Inferior parietal cortex (tissue), 1 donor: ENCODE results near the gene ANKRD65.
"Not testable (repeated sequence)": the region's sequence is repeated elsewhere in the genome, so short reads cannot be mapped to it uniquely, and the experiment has no call there.

Source experiments
- DNase-seq: peaks from one replicate; pipeline ENCODE4 v3.0.0-alpha.2; 2016; ENCODE audit errors: extremely low spot score

ANKRD65 gene

GRCh38 chr1:1397839-1398523, 23.1 kb downstream of the ANKRD65 start:
- DNase-seq: no peak

DNA sequence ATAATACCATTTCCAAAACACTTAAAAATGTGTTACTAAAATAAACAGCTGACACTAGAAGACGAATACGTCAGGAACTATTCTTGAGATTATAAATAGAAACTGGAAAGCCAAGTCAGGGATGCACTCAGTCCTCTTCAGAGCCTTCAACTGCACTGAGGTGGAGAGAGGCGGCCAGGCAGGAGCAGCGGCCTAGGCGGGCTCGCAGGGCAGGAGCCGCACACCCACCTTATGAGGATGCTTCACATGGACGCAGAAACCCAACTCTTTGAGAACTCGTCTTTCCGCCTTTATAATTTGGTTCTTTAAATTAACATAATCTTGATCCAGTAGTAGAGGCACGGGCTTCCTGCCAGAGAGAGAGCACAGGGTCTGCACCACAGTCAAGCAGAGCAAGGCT, 25.9 kb downstream of the ANKRD65 start:
- DNase-seq: no peak

DNA sequence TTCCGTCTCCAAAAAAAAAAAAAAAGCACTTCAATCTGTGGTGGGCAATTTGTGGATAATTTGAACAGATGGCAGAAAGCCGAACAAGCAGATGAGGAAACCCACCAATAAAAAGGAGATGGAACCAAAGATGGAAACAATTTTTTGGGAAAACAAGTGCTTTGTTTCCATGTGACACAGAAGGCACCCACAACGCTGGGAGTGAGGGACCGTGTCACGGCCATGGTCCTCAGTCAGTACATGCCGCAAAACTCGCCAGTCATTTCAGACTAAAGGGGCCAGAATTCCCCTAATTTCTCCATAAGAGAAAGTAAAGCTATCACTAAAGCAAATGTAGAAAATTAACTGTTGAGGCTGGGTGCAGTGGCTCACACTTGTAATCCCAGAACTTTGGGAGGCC, 27.0 kb downstream of the ANKRD65 start:
- DNase-seq: no peak

GRCh38 chr1:1393428-1393827, 27.6 kb downstream of the ANKRD65 start:
- no peak for DNase-seq

- DNase-seq: no peak
Observed at GRCh38 chr1:1393014-1393413, 28.1 kb downstream of the ANKRD65 start.

GRCh38 chr1:1391225-1391624, 29.9 kb downstream of the ANKRD65 start:
- no peak for DNase-seq

DNA sequence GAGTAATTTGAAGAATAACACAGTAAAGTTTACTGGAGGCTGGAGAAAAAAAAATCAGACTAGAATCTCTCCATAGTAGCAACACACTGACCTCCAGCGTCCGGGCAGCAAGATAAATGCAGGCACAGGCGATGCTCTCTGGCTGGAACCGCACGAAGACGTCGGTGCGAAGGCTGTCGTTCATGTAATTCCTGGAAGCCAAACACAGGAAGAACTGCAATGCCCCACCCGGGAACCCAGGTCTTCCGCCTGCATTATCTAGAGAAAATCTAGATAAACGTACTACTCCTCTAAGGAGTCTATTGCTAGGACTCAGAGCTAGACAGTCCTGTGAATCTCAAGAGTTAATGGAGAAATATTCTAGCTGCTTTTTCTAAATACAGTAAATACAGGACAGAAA, 30.4 kb downstream of the ANKRD65 start:
- no peak for DNase-seq

DNA sequence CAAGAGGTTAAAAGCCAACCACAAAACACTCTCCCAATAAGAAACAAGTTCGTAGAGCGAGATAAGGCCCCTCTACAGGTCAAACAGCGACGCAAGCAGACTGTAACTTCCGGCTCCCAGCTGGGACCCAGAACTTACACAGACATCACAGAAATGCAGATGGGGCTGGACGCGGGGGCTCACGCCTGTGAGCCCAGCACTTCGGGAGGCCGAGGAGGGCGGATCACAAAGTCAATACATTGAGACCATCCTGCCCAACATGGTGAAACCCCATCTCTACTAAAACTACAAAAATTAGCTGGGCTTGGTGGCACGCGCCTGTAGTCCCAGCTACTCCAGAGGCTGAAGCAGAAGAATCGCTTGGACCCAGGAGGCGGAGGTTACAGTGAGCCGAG, 33.0 kb downstream of the ANKRD65 start:
- no peak for DNase-seq

GRCh38 chr1:1387098-1388077, 33.7 kb downstream of the ANKRD65 start:
- DNase-seq: no peak

GRCh38 chr1:1385931-1386330, 35.1 kb downstream of the ANKRD65 start:
- DNase-seq: no peak

DNA sequence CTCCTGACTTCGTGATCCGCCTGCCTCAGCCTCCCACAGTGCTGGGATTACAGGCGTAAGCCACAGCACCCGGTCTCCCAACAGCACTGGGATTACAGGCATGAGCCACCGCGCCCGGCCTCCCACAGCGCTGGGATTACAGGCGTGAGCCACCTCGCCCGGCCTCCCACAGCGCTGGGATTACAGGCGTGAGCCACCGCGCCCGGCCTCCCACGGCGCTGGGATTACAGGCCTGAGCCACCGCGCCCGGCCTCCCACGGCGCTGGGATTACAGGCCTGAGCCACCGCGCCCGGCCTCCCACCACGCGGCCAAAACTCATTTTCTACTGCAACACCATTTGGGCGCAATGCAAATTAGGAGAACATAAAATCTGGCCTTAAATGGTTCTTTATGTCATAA, 35.7 kb downstream of the ANKRD65 start:
- DNase-seq: not testable (repeated sequence)

GRCh38 chr1:1381294-1381693, 39.8 kb downstream of the ANKRD65 start:
- no peak for DNase-seq

GRCh38 chr1:1380860-1381259, 40.2 kb downstream of the ANKRD65 start:
- no peak for DNase-seq

GRCh38 chr1:1377540-1378205, 43.4 kb downstream of the ANKRD65 start:
- DNase-seq: no peak

DNA sequence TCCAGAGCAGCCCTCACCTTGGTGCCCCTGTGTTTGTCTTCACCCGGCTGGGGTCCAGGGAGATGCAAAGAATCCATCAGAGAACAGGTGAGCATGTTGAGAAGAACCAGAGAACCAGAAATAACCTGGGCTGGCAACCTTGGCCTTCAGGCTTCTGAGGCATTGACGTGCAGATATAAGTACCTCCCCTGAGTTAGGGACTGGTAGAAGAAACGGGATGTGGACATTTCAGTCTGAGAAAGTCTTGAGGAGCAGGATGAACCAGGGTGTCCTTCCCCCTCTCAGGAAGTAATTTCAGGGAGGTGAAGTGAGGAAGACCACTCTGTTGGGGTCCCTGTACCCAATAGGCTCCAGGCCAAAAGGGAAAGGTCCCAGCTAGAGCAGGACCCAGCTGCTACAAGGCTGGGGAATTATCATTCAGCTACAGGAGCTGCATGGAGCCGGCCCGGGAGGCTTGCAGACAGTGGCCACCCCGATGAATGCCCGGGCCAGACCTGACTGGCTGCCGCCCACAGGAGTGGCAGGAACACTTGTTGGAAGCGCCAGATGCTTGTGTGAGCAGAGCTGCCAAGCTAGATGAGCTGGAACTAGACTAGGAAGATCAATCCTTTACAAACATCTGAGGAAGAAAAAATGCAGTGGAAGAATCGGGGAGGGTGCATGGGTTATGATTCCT, 44.4 kb downstream of the ANKRD65 start:
- DNase-seq: no peak

DNA sequence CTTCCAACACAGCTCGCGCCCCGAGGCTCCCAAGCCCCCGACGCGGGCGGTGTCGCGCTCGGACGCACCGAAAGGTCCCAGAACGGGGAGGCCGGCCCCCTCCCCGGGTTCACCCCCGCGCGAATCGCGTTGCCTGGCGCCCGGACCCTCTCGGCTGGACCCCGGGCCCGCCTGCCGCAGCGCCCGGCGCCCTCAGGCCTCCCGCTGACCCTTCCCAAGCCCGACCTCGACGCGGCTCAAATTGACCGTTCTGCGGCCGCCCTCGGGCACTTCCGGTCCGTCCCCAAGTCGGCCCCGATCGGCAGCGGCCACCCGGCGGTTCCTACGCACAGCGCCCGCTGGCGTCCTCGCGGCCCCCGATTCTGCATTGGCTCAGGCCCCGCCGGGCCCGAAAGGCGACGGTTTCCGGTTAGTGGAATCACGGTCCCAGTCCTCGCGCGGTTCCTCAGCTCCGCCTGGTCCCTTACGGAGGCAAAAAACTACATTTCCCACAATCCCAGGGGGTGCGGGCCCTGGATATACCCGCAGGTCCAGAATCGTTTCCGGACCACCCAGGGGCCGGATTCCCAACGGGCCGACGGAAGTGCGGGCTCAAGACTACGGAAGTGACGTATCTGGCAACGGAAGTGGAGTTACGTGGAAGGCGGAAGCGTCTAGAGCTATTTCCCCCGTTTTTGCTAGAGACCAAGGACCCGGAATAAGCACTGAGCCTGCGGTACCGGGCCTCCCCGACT, 46.0 kb downstream of the ANKRD65 start, which contains the start of gene AURKAIP1:
AURKAIP1 (minus strand) TSS at position 279 of the 734 bp plus-strand sequence. CDS start 451 bp downstream, outside the sequence.
- peak; percentile 100 for DNase-seq

GRCh38 chr1:1374589-1374928, 46.5 kb downstream of the ANKRD65 start:
- DNase-seq: no peak

DNA sequence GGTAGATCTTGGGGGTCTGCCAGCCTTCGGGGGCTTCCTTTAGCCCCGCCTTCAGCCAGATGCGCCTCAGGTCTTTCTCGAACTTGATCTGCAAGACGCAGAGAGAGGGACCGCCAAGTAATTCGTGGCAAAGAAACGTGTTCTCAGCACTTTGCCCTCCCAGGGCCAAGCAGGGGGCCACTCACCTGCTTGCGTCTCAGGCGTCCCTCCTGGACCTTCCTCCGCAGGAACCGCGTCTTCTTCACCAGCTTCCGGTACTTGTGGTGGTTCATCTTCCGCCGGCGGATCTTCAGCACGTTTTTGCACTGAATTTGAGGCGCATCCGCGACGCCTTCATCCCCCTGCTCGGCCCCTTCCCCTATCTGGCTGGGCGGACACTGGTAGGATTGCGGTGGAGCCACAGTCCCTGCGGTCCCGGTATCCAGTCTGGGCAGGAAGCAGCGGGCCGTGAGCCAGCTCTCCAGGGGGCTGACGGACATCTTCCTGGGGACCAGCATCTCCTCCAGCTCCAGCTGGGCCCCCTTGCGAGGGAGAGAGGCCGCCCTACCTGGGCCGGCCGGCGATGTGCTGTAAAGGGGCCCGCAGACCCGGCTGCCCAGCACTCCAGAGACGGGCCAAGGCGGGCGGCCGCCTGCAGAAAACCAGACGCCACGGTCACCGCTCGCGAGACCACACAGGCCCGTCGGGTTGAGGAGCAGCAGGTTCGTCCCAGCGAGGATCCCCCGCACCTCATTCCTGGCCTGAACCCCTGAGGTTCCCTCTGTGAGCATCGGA, 47.1 kb downstream of the ANKRD65 start:
- no peak for DNase-seq

DNA sequence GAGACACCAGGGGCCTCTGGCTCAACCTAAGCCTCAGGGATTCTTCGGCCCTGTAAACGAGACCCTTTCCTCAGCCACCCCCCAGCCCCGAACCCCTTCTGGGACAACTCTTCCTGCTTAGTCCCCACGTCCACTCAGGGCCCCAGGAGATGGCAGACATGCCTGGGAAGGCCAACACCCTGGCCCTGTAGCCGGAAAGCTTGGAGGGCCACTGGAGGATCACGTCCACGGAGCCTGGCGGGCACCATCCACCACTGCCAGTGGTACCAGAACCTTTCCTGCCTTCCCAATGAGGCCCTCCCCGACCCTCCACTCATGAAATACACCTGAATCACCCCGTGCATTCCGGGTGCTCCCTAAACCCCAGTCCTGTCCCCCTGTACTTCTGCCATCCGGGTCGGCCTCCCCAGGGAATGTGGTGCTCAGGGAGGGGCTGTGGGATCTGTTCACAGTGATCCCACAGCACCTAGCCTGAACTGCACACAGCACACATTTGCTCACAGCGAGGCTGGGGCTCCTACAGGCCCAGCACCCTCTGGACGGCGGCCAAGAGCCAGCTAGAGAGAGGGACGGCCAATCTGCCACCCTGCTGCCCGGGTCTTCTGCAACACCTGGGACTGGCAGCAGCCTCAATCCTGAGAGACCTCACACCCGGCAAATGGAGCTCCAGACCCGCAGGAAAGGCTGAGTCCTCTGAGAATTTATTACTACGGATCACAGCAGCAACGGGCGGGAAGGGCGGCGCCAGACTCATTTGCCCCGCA, 47.8 kb downstream of the ANKRD65 start:
- no peak for DNase-seq
